ENCODE measurements around the gene VAV2.

Gene VAV2

DNA sequence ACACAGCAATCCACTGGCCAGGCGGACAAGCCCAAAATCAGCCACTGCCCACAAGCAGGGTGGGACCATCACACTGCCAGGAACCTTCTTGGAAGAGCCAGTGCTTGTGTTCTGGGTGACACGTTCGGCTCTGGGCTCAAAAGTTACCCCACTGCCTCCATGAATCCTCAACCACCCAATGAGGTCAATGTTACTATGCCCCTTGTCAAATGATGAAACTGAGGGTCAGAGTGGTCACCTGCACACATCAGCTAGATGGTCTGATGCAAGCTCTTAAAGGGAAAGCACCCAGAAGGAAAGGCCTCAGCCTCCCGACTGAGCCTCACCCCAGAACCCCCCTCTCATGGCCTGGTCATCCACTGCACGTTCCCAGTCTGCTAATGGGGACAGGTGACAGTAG is 114.8 kb downstream of the VAV2 start:
- TF ChIP-seq Cebpa-rat (IDR thresholded peaks at IDR 0.05): no peak
- Histone ChIP-seq H3K4me1 (peaks cover 81% of the 10 kb centered on the region), H3K36me3 (peaks cover 5% of the 10 kb centered on the region), H3K27me3 (no peaks in the 10 kb centered on the region), H3K4me3 (no peak overlapping the region), H3K27ac (no peak overlapping the region), H3K4me2 (peak overlapping the region; percentile 20; the same call in 1 of the 2 replicates), H4K20me1 (peaks cover 96% of the 10 kb centered on the region), H3K9me3 (no peaks in the 10 kb centered on the region), H3K9ac (no peak overlapping the region)

DNA sequence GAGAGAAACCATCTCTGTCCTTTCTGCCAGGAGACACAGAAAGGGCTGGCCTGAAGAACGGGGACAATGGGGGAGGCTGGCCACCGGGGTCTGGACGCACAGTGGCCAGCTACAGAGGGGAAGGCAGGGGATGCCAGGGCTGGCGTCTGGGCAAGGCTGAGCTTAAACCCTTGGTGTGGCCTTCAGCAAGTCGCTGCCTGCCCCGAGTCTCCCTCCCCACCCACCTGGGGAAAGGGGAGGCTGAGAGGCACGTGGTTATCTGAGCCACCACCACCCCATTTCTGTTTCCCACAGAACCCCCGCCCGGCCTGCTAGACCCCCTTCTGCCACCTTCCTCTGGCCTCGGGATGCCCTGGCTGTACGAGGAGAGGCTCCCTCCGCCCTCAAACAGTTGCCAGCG is 115.3 kb downstream of the VAV2 start:
- Histone ChIP-seq H3K9me3 (no peaks in the 10 kb centered on the region), H3K27ac (0 out of 2 replicates have a peak overlapping the region, but pooled peaks have one; percentile 22), H3K4me1 (peaks cover 78% of the 10 kb centered on the region), H3K4me2 (peak overlapping the region; percentile 20), H3K36me3 (peaks cover 5% of the 10 kb centered on the region), H4K20me1 (peaks cover 96% of the 10 kb centered on the region), H3K4me3 (no peak overlapping the region), H3K27me3 (no peaks in the 10 kb centered on the region), H3K9ac (no peak overlapping the region)
- TF ChIP-seq Cebpa-rat (IDR thresholded peaks at IDR 0.05): no peak

- TF ChIP-seq Cebpa-rat (IDR thresholded peaks at IDR 0.05): no peak
- Histone ChIP-seq H3K4me1 (peaks cover 71% of the 10 kb centered on the region), H3K27me3 (no peaks in the 10 kb centered on the region), H3K9me3 (no peaks in the 10 kb centered on the region), H3K4me2 (peak overlapping the region; percentile 20), H3K27ac (peak overlapping the region; percentile 22; the same call in 1 of the 2 replicates), H3K9ac (no peak overlapping the region), H4K20me1 (peaks cover 93% of the 10 kb centered on the region), H3K36me3 (peaks cover 5% of the 10 kb centered on the region), H3K4me3 (no peak overlapping the region)
Observed at GRCh38 chr9:133876144-133876543, 116.0 kb downstream of the VAV2 start.

DNA sequence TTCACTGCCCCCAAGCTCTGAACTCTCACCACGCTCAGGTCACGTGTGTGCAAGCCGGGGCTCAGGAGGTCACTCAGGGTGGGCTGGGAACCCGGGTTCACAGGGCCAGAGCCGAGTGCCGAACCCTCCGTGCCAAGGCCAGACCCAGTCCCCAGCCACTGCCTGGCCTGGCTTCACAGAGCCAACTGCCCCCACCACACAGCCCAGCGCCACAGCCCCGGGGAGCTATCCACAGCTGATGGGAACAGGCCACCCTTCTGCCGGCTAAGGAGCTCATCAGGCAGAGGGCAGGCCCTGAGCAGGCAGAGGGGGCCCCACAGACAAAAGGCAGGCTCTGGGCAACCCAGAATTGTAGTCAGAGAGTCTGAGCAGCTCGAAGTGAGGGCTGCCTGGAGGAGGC is 117.0 kb downstream of the VAV2 start:
- H3K36me3 ChIP-seq: peaks cover 5% of the 10 kb centered on the region; the same call in 1 of the 2 replicates
- TF ChIP-seq Cebpa-rat (IDR thresholded peaks at IDR 0.05): no peak
- H3K27ac ChIP-seq: 0 out of 2 replicates have a peak overlapping the region, but pooled peaks have one; percentile 53
- no peak overlapping the region for H3K4me3 ChIP-seq
- H4K20me1 ChIP-seq: peaks cover 85% of the 10 kb centered on the region
- H3K9me3 ChIP-seq: no peaks in the 10 kb centered on the region
- H3K9ac ChIP-seq: no peak overlapping the region
- no peak overlapping the region for H3K4me2 ChIP-seq
- H3K27me3 ChIP-seq: no peaks in the 10 kb centered on the region
- peaks cover 65% of the 10 kb centered on the region for H3K4me1 ChIP-seq

DNA sequence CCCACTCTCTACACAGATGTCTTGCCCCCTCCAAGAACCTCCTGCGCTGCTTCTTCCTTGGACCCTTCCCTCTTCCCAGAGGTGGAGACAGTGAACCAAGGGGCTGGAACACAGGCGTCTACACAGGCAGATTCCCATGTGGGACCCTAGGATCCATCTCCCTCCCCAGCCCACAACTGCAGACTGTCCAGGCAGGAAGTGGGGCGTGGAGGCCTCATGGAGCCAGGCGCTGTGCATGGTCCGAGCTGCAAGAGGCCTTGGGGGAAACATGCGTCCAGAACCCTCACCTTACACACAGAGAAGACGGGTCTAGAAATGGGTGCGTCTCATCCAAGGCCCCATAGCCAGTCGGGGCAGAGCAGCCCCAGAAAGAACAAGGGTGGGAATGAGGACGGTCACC is 117.5 kb downstream of the VAV2 start:
- Histone ChIP-seq H3K27ac (peak overlapping the region; percentile 53; the same call in 1 of the 2 replicates), H3K9ac (no peak overlapping the region), H3K27me3 (no peaks in the 10 kb centered on the region)

DNA sequence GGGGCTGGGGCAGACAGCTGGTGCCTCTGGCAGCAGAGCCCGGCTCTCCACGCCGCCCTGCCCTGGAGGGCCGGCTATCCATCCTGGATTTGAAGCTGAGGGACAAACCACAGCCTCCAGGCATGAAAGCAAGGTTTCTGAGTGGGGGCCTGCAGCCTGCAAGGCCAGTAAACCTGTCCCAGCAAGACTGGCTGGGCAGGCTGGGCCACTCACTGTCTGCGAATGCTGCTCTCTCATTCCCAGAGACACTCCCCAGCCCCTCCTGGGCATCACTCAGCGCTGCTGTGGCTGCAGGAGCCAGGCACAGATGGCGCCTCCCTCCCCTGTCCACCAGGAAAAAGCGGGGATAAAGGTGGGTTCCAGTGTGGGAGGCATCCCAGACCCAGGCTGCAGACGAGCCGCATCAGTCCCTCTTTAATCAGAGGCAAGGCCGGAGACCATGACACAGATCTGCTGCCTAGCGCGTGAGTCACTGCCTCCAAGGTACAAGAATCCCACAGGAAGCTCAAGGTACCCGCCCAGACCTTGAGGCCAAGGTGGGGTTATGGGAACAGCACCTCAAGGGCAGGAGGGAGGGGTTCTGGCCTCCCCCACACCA is 118.0 kb downstream of the VAV2 start:
- TF ChIP-seq Cebpa-rat (IDR thresholded peaks at IDR 0.05): no peak
- H3K27ac ChIP-seq: peak overlapping the region; percentile 53
- H4K20me1 ChIP-seq: peaks cover 85% of the 10 kb centered on the region
- H3K9me3 ChIP-seq: no peaks in the 10 kb centered on the region
- H3K4me1 ChIP-seq: peaks cover 61% of the 10 kb centered on the region
- peaks cover 5% of the 10 kb centered on the region; the same call in 1 of the 2 replicates for H3K36me3 ChIP-seq
- H3K4me3 ChIP-seq: no peak overlapping the region
- H3K27me3 ChIP-seq: no peaks in the 10 kb centered on the region
- H3K9ac ChIP-seq: peak overlapping the region; percentile 40; the same call in 1 of the 2 replicates
- H3K4me2 ChIP-seq: peak overlapping the region; percentile 70

More for the DNA sequence above, 117.5 kb downstream of the VAV2 start:
- no peak overlapping the region for H3K4me3 ChIP-seq
- H3K4me2 ChIP-seq: peak overlapping the region; percentile 70; the same call in 1 of the 2 replicates
- H3K9me3 ChIP-seq: no peaks in the 10 kb centered on the region
- H3K4me1 ChIP-seq: peaks cover 65% of the 10 kb centered on the region
- no peak for TF ChIP-seq Cebpa-rat (IDR thresholded peaks at IDR 0.05)
- peaks cover 5% of the 10 kb centered on the region; the same call in 1 of the 2 replicates for H3K36me3 ChIP-seq
- peaks cover 85% of the 10 kb centered on the region for H4K20me1 ChIP-seq

DNA sequence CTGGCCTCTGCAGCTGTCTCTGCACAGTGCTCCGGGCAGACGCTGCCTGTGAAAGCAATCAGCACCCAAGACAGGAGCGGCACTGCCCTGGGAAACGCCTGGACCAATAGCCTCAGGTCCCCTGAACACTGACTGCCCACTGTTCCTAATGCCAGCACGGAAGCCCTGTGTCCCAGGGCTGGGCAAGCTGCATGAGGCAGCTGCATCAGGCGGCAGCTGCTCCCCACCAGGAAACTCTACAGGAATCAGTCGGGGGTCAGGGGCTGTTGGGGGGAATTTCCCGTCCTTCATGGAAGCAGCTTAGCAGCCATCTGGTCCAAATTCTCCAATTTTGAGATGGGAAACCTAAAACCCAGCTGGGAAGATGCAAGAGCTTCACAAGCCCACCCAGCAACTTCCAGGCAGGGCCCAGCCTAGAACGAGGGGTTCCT is 118.6 kb downstream of the VAV2 start:
- H3K9ac ChIP-seq: peak overlapping the region; percentile 40; the same call in 1 of the 2 replicates
- peak overlapping the region; percentile 53 for H3K27ac ChIP-seq
- peaks cover 55% of the 10 kb centered on the region for H3K4me1 ChIP-seq
- peak overlapping the region; percentile 70 for H3K4me2 ChIP-seq
- no peaks in the 10 kb centered on the region for H3K27me3 ChIP-seq
- H4K20me1 ChIP-seq: peaks cover 85% of the 10 kb centered on the region
- H3K36me3 ChIP-seq: peaks cover 5% of the 10 kb centered on the region; the same call in 1 of the 2 replicates
- H3K4me3 ChIP-seq: no peak overlapping the region
- no peaks in the 10 kb centered on the region for H3K9me3 ChIP-seq
- no peak for TF ChIP-seq Cebpa-rat (IDR thresholded peaks at IDR 0.05)

GRCh38 chr9:133873009-133873408 is 119.1 kb downstream of the VAV2 start:
- Histone ChIP-seq H3K4me3 (no peak overlapping the region), H3K27ac (peak overlapping the region; percentile 53)

GRCh38 chr9:133870598-133871595 is 121.2 kb downstream of the VAV2 start:
- Histone ChIP-seq H3K4me1 (peaks cover 38% of the 10 kb centered on the region), H3K9me3 (peaks cover 15% of the 10 kb centered on the region), H3K4me2 (peak overlapping the region; percentile 15), H3K27ac (no peak overlapping the region), H3K27me3 (no peaks in the 10 kb centered on the region), H3K9ac (no peak overlapping the region), H3K4me3 (no peak overlapping the region), H4K20me1 (peaks cover 80% of the 10 kb centered on the region), H3K36me3 (peaks cover 26% of the 10 kb centered on the region)
- no peak for TF ChIP-seq Cebpa-rat (IDR thresholded peaks at IDR 0.05)

More at GRCh38 chr9:133873009-133873408, 119.1 kb downstream of the VAV2 start:
- Histone ChIP-seq H3K4me1 (peaks cover 55% of the 10 kb centered on the region), H3K9ac (peak overlapping the region; percentile 40; the same call in 1 of the 2 replicates), H3K9me3 (no peaks in the 10 kb centered on the region), H3K4me2 (peak overlapping the region; percentile 70), H3K27me3 (no peaks in the 10 kb centered on the region), H3K36me3 (peaks cover 8% of the 10 kb centered on the region), H4K20me1 (peaks cover 85% of the 10 kb centered on the region)
- TF ChIP-seq Cebpa-rat (IDR thresholded peaks at IDR 0.05): no peak
